ENCODE measurements around the gene FCMR.

Gene FCMR

DNA sequence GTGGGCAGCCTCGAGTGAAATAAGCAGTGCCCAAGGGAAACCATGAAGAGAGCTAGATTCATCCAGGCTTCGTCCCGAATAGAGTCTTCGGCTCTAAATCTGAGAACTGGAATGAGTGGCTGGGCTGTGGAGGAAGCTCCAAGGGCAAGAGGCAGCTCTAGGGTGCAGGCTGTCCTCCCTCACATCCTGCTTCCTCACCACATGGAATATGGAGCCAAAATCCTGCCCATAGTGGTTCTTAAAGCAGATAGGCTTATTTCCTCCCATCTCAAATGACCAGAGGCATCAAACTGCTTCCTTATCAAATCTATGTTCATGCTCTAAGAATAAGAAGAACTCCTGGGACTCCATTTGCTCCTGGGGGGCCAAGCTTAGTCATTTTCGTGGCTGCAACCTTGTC lies 22.0 kb downstream of the FCMR start:
- DNase-seq = no peak

DNA sequence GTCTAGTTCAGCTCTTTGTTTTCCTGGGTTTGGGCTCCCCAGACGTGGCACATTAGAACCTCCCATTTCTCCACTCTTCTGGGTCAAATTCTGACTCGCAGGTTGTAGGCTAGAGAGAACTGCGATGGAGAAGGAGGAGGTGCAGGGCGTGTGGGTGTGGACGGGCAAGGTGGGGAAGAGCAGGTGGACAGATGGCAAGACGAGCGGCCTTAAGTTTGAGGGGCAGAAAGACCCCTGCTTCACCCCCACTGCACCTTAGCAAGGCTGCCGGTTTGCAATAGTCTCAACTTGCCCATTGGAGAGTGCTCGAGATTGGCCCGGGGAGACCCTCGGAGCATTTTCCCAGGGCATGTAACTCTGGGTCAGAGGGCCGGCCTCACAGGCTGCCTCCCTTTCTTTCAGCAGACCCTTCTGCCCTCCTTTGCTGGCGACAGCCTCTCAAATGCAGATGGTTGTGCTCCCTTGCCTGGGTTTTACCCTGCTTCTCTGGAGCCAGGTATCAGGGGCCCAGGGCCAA lies 22.8 kb downstream of the FCMR start:
- no peak for DNase-seq

GRCh38 chr1:206898089-206898914 lies 23.4 kb downstream of the FCMR start:
- no peak for DNase-seq

DNA sequence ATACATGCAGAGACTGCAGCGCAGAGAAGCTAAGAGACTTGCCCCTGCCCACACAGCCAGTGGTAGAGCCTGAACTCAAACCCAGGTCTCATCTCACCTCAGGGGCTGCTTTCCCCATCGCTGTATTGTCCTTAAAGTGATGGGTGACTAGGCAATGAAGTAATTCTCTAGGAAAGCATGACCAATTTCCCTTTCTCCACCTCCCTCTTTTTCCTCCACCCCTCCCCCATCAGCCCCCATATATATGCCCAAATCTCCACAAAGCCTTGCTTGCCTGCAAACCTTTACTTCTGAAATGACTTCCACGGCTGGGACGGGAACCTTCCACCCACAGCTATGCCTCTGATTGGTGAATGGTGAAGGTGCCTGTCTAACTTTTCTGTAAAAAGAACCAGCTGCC lies 24.6 kb downstream of the FCMR start, which contains the start of gene IL24:
IL24 (plus strand) TSS at position 269 of the 400 bp plus-strand sequence. CDS start 390 bp downstream, outside the sequence.
- DNase-seq = peak; percentile 69

DNA sequence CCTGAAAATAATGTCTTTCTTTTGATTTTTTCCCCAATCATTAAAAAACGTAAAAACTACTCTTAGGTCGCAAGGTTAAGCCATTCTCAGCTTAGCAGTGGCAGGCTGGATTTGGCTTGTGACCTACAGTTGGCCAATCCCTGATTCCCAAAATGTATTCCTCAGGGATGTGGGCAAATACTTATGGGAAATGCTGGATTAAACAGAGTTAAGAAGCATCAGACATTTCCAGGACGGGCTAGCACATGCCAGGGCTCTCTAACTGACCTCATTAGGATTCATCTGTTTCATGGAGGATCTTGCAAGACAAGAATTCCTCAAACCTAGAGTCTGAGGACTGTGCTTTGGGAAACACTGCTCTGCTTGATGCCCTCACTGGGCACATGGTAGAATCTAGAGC lies 25.5 kb downstream of the FCMR start:
- no peak for DNase-seq

GRCh38 chr1:206895837-206896242 lies 25.9 kb downstream of the FCMR start:
- no peak for DNase-seq

DNA sequence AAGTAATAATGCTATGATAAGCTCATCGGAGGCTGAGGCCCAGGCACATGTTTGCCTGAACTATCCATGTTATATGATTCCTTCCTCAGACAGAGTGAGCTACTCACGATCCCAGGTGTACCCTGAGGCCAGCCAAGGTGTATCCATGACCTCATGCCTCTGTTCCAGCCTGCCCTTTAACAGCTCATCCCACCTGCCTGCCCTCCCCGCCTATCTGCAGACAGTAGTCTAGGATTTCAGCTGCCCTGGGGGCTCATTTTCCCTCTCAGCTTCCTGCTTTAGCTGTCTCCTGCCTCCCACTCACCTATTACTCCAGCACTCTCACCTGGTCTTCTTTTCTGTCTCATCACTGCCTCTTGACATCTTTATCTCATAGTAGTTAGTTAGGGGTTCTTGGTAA lies 26.4 kb downstream of the FCMR start:
- no peak for DNase-seq

DNA sequence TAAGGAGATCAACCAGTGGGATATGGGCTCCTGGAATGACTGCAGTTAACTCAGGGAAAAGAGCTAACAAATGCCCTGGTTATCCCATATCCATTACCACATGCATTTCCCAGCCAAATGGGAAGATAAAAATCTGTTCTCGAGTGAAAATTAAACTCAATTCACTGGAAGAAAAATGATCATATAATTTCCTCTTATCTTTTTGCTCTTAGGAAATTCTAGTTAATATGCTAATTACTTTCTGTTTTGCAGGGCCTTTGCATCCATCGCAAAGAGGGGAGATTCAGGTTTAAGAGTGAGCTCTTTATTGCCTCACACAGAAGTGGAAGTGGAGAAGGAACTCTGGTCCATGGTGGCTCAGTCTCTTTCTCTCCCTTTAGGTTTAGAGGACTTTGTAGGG lies 28.4 kb downstream of the FCMR start:
- no peak for DNase-seq

DNA sequence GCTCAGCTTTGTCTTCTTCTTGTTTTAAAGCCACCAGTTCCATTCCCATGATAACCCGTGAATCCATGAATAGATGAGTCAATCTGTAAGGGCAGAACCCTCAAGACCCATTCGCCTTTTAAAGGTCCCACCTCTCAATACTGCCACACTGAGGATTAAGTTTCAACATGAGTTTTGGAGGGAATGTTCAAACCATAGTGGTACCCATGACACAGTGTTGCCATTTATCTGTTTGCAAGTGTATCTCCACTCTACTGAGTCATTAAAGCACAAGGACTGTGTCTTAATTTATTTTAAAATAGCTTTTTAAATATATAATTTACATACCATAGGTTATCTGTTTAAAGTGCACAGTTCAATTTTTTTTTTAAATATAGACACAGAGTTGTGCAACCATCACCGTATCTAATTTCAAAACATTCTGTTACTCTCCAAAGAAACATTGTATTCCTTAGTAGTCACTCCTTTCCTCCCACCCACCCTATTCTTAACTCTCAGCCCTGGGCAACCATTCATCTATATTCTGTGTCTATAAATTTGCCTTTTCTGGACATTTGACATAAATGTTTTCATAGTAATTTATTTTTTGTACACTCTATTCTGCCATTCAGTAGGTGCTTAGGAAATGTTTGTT lies 29.3 kb downstream of the FCMR start:
- DNase-seq = no peak

DNA sequence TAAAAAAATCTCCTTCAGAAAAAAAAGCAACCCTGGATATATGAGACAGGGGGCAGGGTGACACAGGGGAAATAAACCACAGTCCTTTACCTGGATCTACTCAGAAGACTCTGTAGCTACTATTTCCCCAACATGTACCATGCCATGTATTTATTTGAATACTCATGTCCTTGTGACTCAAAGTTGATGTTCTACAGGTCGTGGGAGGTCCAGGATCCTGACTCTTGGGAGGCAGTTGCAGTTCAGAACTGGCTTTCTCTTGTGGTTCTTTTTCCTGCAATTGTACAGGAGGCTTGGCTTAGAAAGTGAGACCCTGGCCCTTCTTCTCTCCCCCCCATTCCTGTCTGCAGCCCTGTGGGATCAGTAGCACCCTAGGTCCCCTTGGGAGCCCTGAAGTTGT lies 30.3 kb downstream of the FCMR start:
- no peak for DNase-seq

DNA sequence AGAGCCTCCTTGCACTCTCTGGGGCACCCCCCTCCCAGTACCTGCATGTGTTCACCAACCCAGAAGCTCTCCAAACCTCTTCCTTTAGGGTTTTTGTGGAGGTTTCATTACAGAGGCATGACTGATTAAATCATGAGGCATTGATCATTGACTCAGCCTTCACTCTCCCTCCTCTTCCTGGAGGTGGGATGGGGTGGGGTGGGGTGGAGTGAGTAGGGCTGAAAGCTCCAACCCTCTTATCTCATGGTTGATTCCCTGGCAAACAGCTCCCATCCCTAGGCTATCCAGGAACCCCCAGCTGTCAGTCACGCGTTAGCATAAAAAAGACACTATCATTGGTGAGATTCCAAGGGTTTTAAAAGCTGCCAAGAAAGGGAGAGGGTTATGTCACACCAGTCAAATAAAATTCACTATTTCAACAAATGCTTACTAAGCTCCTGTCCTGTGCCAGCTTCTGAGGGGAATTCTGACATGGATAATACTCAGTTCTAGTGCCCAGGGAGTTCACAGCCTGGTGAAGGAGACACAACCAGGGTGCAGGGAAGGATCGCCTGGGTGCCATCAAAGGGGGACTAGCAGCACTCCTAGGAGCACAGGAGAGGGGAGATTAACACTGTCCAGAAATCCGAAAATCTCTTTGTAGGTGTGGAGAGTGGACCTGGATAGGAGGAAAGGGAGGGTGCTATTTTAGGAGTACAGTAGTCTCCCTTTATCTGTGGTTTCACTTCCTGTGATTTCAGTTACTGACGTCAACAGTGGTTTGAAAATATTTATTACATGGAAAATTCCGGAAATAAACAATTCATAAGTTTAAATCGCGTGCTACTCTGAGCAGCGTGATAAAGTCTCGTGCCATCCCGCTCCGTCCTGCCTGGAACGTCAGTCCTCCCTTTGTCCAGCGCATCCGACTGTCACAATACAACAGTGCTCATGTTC lies 31.3 kb downstream of the FCMR start:
- no peak for DNase-seq

DNA sequence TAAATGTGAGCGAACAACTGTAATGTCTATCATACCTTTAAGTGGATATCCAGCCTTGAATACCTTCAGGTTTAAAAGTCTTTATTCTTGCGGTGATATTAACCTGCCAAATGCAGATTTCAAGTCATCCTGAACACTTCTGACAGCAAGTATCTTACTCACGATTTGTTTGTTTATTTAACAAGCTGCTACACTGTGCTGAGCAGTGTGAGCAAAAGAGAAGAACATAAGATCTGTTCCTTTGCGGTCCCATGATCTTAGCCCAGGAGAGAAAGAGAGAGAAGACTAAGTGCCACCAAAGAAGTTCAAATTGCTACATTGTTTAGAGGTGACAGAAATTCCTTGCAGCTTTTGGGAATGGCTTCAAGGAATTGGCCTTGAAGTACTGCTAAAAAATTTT lies 34.0 kb downstream of the FCMR start:
- DNase-seq = no peak

GRCh38 chr1:206886831-206887230 lies 34.9 kb downstream of the FCMR start:
- DNase-seq = no peak

GRCh38 chr1:206885341-206886060 lies 36.2 kb downstream of the FCMR start:
- no peak for DNase-seq

DNA sequence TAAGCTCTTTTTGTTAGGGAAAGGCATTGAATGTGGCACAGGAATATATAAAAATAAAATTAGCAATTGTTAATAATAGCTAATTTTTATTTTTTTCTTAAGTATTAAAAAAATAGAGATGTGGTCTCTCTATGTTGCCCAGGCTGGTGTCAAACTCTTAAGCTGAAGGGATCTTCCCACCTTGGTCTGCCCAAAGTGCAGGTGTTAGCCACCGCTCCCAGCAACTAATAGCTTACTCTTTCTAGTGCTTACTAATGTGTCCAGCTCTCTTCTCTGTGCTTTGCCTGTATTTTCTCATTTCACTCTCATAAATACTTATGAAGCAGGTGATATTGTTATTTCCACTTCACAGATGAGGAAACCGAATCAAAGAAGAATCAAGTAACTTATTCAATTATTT lies 37.9 kb downstream of the FCMR start:
- no peak for DNase-seq

DNA sequence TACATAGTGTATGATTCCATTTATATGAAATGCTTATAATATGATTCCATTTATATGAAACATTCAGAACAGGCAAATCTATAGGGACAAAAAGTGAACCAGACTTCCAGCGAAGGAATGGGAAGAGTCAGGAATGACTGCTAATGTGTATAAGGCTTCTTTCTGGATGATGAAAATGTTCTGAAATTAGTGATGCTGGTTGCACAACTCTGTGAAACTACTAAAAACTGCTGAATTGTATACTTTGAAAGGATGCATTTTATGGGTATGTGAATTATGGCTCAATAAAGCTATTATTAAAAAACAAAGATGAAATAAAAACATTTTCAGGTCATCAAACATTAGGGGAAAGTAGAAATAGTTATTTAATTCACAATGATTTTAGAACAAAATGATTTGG lies 38.6 kb downstream of the FCMR start:
- no peak for DNase-seq

GRCh38 chr1:206882555-206882954 lies 39.2 kb downstream of the FCMR start:
- no peak for DNase-seq

- DNase-seq = no peak
Observed at GRCh38 chr1:206880314-206880713, 41.4 kb downstream of the FCMR start.

DNA sequence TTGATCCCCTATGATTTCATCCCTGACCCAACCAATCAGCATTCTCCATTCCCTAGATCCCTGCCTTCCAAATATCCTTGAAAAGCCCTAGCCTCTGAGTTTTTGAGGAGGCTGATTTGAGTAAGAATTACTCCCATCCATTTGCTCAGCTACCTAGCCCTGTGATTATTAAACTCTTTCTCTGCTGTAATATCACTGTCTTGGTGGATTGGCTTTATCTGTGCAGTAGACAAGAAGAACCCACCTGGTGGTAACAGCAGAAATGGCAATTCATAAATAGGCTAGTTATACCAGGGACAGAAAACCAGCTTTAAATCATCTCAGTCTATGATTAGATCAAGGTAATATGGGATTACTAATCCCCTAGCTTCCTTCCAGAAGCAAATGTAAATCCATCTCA lies 43.3 kb downstream of the FCMR start:
- no peak for DNase-seq

- DNase-seq = no peak
Observed at GRCh38 chr1:206875752-206876377, 45.9 kb downstream of the FCMR start.

DNA sequence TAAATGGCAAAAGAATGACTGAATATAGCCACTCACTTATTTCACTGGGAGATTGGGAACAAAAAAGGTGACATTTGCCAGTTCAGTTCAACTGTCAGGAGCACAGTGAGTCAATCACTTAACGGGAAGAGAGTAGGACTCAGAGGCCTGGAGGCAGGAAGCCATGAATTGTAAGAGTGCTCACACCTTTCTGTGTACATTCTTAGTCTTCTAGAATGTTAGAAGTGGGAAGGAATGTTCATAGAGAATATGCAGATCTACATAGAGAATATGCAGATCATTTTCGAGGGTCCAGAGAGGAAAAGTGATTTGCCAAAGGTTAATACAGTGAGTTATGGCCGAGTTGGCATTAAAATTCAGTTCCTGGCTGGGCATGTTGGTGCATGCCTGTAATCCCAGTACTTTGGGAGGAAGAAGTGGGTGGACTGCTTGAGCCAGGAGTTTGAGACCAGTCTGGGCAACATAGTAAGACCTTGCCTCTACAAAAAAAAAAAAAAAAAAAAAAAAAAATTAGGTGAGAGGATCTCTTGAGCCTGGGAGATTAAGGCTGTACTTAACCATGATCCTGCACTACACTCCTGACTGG lies 48.0 kb downstream of the FCMR start:
- DNase-seq = no peak

DNA sequence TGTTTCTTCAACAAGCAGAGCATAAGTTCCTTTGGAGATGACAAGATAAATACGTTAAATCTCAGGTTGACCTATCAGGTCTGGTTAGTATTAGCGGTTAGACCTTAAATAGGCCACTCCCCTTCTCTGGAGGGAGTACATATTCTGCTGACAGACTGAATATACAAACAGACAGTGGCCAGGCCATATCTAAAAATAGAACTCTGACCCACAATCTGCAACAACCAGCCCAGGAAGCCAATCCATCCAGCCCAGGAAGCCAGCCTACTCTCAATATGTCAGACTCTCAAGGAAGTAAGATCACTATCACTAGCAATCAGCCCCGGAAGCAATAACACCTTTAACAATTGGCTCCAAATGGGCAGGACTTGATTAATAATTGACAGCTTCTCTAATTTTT lies 49.6 kb downstream of the FCMR start:
- DNase-seq = no peak

Measured in activated effector memory CD4-positive, alpha-beta T cell treated with anti-CD3 and anti-CD28 coated beads, Interleukin-2, amount 50 U/mL, for 16 hours (primary cell).